ENCODE results near the gene TMEM51. TPM values are rescaled to one million over a fixed set of nuclear protein-coding genes. Genes with fewer than 3 reads are reported as not detected.

TMEM51 gene
- polyA plus RNA-seq, 1 donor from 2014 or later = not detected

GRCh38 chr1:15257309-15257708, 103.8 kb downstream of the TMEM51 start:
- H3K4me3 Mint-ChIP-seq = no peak overlapping the region
- no peak overlapping the region for H3K27ac Mint-ChIP-seq
- peaks cover 0 to 18% (median 15%) of the 10 kb centered on the region in 3 donors for H3K4me1 Mint-ChIP-seq
- H3K27me3 Mint-ChIP-seq = peaks cover 14% of the 10 kb centered on the region
- no peaks in the 10 kb centered on the region for H3K9me3 Mint-ChIP-seq
- no peaks in the 10 kb centered on the region for H3K36me3 Mint-ChIP-seq

GRCh38 chr1:15258833-15259621, 105.5 kb downstream of the TMEM51 start:
- H3K4me3 Mint-ChIP-seq = no peak overlapping the region
- H3K27me3 Mint-ChIP-seq = peaks cover 18% of the 10 kb centered on the region
- peaks cover 2% of the 10 kb centered on the region for H3K36me3 Mint-ChIP-seq
- peaks cover 6 to 14% (median 13%) of the 10 kb centered on the region in 3 donors for H3K4me1 Mint-ChIP-seq
- no peak overlapping the region for H3K27ac Mint-ChIP-seq
- H3K9me3 Mint-ChIP-seq = peaks cover 0 to under 1% (median 0%) of the 10 kb centered on the region in 3 donors

- Mint-ChIP-seq H3K27me3 (peaks cover 20% of the 10 kb centered on the region), H3K4me3 (peak overlapping the region in 1 of 4 donors; percentile 39), H3K36me3 (peaks cover 2% of the 10 kb centered on the region), H3K4me1 (peaks cover 6 to 14% (median 13%) of the 10 kb centered on the region in 3 donors), H3K27ac (no peak overlapping the region), H3K9me3 (peaks cover 2 to 4% (median 2%) of the 10 kb centered on the region in 3 donors)
Observed at GRCh38 chr1:15259622-15260007, 106.1 kb downstream of the TMEM51 start.

GRCh38 chr1:15260418-15261154, 107.0 kb downstream of the TMEM51 start:
- Mint-ChIP-seq H3K27ac (no peak overlapping the region), H3K36me3 (peaks cover 2% of the 10 kb centered on the region), H3K27me3 (peaks cover 27% of the 10 kb centered on the region), H3K4me1 (peaks cover 6 to 14% (median 13%) of the 10 kb centered on the region in 3 donors), H3K9me3 (peaks cover 3 to 8% (median 7%) of the 10 kb centered on the region in 3 donors), H3K4me3 (no peak overlapping the region)

- H3K4me1 Mint-ChIP-seq = peaks cover 6 to 14% (median 13%) of the 10 kb centered on the region in 3 donors
- peak overlapping the region in 2 of 4 donors; percentile 49 to 85 for H3K4me3 Mint-ChIP-seq
- H3K27me3 Mint-ChIP-seq = peaks cover 30% of the 10 kb centered on the region
- H3K27ac Mint-ChIP-seq = peak overlapping the region in 1 of 3 donors; percentile 83
- peaks cover 3 to 8% (median 7%) of the 10 kb centered on the region in 3 donors for H3K9me3 Mint-ChIP-seq
- peaks cover 2% of the 10 kb centered on the region for H3K36me3 Mint-ChIP-seq
Observed at GRCh38 chr1:15261155-15262002, 107.8 kb downstream of the TMEM51 start.

GRCh38 chr1:15262003-15262377, 108.4 kb downstream of the TMEM51 start:
- Mint-ChIP-seq H3K4me3 (peak overlapping the region in 2 of 4 donors; percentile 52 to 86), H3K27ac (peak overlapping the region in 1 of 3 donors; percentile 83), H3K27me3 (peaks cover 31% of the 10 kb centered on the region), H3K9me3 (peaks cover 3 to 8% (median 7%) of the 10 kb centered on the region in 3 donors), H3K36me3 (peaks cover 2% of the 10 kb centered on the region), H3K4me1 (peaks cover 6 to 14% (median 13%) of the 10 kb centered on the region in 3 donors)

GRCh38 chr1:15262706-15263105, 109.2 kb downstream of the TMEM51 start:
- Mint-ChIP-seq H3K27me3 (peaks cover 31% of the 10 kb centered on the region), H3K9me3 (peaks cover 3 to 8% (median 7%) of the 10 kb centered on the region in 3 donors), H3K36me3 (peaks cover 2% of the 10 kb centered on the region), H3K4me3 (peak overlapping the region in 1 of 4 donors; percentile 32), H3K4me1 (peaks cover 6 to 14% (median 13%) of the 10 kb centered on the region in 3 donors), H3K27ac (no peak overlapping the region)

GRCh38 chr1:15264769-15265168, 111.2 kb downstream of the TMEM51 start:
- Mint-ChIP-seq H3K9me3 (peaks cover 3 to 11% (median 10%) of the 10 kb centered on the region in 3 donors), H3K4me1 (peaks cover 6 to 14% (median 13%) of the 10 kb centered on the region in 3 donors), H3K27me3 (peaks cover 32% of the 10 kb centered on the region), H3K27ac (no peak overlapping the region), H3K36me3 (peaks cover 2% of the 10 kb centered on the region), H3K4me3 (no peak overlapping the region)

Other genes starting within 250 kb of the TMEM51 start
- not detected for gene FHAD1, start 93.5 kb downstream of the TMEM51 start, polyA plus RNA-seq

Data from IgD-negative memory B cell (primary cell).